IPS-11a (cell line): Measurements from ENCODE around the gene ESPN.
"Not testable (repeated sequence)": the region's sequence is repeated elsewhere in the genome, so short reads cannot be mapped to it uniquely, and the experiment has no call there.

ENCODE experiments used
- H3K4me3 ChIP-seq: one replicate; pipeline ENCODE4 v1.5.1; 2013; ENCODE audit warnings: low read depth, low read length, control low read depth

Gene ESPN

DNA sequence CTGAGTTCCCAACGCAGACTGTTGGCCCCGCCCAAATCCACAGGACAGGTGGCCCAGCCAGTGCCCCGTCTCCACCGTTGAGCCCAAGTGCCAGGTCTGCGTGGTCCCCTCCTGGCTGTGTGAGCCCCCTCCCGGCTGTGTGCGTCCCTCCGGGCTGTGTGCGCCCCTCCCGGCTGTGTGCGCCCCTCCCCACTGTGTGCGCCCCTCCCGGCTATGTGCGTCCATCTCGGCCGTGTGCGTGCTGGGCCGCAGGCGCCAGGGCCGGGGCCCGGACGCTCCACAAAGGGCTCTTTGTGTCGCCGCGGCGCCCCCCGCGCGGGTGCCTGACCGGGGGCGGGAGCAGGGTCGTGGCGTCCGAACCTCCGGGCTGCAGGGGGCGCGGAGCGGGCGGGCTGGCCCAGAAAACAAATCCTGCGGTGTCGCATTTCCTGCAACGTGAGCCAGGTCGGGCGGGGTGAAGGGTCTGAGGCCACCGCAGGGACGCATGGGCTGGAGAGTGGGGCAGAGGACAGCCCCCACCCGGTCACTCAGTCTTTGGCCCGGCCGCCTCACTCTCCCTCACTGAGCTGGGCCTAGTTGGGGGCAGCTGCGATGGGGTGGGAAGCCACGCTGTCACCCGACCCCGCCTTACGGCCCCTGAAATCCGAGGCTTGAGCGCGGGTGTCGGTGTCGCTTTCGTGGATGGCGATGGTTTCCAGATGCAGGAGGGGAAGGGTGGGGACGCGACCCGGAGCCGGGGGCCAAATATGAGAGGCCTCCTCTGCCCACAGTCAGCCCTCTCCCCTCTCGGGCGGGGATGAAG is 22.6 kb downstream of the ESPN start:
- H3K4me3 ChIP-seq: peak overlapping the region; percentile 33

- H3K4me3 ChIP-seq: peak overlapping the region; percentile 33
Observed at GRCh38 chr1:6447818-6448748, 23.5 kb downstream of the ESPN start.

DNA sequence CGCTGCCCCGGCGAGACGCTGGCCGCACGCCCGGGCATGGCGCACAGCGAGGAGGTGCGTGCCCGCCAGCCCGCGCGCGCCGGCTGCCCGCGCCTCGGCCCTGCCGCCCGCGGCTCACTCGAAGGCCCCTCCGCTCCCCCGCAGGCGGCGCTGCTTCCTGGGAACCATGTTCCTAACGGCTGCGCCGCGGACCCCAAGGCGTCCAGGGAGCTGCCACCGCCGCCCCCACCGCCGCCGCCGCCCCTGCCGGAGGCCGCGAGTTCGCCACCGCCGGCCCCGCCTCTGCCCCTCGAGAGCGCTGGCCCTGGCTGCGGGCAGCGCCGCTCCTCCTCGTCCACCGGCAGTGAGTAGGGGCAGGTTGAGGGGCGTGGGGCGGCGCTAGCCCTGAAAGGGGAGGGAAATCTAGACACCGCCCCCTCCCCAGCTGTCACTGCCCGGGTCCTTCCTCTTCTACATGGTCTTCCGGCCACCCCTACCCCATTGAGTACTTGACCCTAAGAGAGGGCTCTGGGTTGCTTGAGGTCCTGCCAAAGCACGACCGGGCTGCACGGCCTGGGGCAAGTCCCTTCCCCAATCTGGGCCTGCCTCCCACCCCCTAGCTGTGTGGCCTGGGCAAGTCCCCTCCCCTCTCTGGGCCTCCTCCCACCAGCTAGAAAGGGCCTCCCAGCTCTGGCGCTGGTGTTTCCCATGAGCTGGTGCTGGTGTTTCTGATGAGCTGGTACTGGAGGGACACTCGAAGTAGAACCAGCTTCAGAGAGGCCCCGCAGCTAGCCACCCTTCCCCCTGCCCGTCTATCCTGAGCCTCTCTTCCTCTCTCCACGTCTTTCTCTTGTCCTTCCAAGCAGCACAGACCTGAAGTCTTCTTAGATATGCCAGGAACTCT is 24.4 kb downstream of the ESPN start:
- H3K4me3 ChIP-seq: peak overlapping the region; percentile 18

- no peak overlapping the region for H3K4me3 ChIP-seq
Observed at GRCh38 chr1:6450005-6450450, 25.5 kb downstream of the ESPN start.

DNA sequence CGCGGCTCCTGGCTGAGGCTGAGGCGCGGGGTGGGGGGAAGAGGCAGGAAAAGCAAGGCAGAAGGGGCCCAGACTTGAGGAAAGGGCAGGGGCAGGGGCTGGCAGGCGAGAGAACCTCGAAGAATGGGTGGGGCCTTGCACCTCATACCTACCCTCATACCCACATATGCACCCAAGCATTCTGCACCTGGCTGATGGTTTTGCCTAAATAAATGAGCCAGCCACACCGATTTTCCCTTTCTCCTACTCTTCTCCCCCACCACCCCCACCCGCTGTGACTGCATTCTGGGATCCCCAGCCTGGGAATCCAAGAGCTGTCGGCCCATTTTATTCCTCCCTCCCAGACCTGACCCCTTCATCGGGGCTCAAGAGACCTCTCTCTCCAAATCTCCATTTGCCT is 25.9 kb downstream of the ESPN start:
- H3K4me3 ChIP-seq: not testable (repeated sequence)

GRCh38 chr1:6450943-6451373 is 26.4 kb downstream of the ESPN start:
- H3K4me3 ChIP-seq: no peak overlapping the region

DNA sequence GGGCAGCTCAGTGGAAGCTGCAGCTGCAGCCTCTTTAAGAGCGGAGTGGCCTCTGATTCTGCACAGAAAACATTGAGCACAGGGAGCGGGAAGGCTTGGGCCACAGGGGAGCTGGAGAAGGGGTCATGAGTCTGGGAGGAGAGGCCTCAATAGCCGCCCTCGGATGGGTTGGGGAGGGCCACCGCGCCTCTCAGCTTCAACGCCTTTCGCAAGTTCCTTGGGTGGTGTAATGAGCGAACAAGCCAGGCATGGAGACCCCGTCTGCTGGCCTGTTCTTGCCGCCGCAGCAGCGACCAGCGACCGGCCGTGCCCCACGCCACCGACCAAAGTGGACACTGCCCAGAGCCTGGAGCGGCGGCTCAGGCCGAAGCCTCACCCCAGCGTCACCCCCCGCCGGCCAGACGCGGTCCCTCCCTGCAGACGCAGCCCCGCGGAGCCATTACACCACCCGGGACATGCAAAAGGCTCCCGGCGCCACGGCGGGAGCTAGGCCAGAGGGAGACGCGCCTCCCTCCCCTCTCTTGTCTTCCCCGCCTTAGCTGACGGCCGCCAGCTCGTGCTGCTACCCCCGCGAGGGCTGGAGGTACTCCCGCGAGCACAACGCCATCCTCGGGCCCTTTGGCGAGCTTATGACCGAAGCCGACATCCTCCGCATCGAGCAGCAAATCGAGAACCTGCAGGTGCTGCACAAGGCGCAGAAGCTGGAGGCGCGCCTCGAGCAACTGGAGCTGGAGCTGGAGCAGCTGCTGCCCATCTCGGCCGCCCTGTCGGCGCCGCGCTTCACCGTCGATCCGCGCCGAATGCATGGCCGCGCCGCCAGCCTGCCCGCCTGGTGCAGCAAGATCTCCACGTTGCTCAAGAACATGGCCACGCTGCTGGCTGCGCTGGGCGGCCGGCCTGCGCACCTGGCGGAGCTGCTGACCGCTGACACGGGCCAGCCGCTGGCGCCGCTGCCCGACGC is 29.6 kb downstream of the ESPN start:
- not testable (repeated sequence) for H3K4me3 ChIP-seq

DNA sequence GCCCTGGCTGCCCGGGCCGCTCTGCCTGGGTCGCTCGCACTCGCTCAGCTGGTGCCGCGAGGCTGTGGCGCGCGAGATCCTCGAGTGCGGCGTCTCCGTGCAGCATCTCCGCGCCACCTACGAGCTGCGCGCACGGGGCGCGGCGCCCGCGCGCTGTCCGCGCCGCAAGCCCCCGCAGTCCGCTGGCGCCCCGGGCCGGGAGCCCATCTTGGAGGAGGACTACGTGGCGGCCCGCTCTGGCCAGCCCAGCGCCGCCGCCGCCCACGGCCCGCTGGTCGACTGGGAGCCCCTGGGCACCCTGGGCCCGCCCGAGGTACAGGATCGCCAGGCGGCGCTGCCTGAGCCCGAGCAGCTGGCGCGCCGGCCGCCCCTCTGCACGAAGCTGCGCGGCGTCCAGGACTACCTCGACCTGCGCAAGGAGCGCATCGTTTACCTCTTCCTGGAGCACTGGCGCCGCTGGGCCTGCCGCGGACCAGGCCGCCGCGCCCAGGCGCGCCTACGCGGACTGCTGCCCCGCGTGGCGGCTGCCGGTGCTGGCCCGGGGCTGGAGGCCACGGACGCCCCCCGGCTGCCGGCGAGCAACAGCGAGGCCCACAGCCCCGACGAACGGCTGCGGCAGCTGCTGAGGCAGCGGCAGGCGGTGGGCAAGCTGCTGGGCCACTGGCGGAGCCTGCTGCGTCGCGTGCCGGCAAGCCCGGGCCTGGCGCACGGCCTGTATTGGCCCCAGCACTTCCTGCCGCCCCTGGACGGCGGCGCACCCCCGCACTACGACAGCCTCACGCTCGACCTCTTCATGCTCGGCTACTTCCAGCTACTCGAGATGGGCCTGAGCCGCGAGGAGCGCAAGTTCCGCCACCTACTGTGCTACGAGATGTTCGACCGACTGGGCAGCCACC is 30.5 kb downstream of the ESPN start:
- H3K4me3 ChIP-seq: no peak overlapping the region

GRCh38 chr1:6455752-6456520 is 31.4 kb downstream of the ESPN start:
- not testable (repeated sequence) for H3K4me3 ChIP-seq

DNA sequence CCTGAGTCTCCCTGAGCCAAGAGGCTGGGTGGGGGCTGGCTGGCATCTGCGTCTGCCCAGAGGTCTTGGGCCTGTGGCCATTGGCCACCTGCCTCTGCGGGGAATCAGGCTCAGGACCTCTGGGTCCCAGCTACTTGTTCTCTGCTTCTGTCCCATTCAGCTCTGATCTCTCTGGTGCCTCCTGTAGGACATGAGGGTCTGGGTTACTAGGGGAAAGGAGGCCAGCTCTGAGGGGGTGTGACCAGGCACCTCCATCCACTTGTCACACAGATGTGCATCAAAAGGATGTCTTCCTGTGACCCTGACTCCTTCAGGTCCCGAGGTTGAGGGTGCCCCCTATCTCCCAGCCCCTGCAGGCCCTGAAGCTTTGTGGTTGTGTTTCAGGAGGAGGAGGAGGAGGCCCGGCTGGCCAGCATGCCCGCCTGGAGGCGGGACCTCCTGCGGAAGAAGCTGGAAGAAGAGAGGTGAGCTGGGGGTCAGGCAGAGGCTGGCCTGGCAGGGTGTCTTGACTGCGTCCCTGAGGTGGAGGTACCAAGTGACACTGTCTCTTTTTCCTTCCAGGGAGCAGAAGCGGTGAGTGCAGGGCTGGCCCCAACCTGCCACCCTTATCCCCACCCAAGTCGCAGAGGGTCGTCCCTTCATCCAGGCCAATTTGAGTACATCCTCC is 32.4 kb downstream of the ESPN start:
- no peak overlapping the region for H3K4me3 ChIP-seq

- no peak overlapping the region for H3K4me3 ChIP-seq
Observed at GRCh38 chr1:6459850-6460265, 35.3 kb downstream of the ESPN start.

GRCh38 chr1:6460301-6461050 is 35.9 kb downstream of the ESPN start:
- H3K4me3 ChIP-seq: no peak overlapping the region

DNA sequence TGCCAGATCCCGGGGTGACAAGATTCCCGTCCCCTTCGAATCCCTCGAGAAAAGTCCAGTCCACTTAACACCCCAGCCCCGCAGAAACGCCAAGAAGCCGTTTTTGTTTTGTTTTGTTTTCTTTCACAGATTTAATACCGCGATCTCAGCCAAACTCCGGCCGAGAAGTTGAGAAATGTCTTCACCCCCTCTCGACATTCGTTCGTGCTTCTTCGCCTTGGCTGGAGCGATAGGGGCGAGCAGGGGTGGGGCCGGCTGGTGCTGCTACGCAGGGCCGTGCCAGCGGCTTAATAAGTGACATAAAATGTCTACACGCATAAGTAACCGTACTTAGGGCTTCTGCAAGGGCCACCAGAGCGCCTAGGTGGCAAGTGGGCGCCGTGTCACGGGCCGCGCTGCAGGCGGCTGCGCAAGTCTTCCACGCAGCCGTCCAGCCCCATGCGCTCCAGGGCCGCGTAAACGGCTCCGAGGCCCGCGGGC is 36.5 kb downstream of the ESPN start:
- no peak overlapping the region for H3K4me3 ChIP-seq

DNA sequence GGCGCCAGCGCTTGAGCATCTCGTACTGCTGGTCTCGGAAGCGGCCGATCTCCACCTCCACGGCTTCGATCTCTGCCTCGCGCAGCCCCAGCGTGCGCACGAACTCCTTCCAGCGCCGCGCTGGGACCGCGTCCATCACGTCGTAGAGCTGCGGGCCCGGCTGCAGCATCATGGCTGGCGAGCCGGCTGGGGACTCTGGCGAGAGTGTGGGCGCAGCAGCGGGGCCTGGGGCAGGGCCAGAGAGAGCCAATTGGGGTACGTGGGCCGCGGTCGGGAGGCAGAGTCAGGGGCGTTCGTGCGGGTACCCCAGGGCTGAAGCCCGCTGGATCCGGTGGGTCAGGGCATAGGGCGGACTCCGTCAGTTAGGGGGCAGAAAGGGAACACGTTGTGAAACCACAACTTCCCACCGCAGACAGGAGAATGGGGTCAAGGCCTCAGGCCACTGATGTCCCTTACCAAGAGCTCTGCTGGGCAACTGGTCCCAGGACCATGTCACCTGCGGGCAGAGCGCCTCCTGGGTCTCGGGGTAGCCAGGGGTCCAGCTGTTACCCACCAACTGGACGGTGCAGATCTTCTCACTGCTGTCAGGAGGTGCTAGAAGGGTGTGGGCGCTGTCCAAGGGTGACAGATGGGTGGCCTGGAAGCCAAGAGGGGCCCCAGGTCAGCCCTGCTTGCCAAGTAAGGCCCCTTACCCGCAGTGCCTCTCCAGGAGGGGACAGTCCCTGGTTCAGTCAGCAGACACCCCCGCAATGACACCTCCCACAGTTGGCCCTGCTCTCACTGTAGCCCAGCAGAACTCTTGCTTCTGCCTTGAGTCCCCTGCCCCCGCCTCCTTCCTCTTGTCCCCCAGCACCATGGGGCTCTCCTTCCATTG is 37.2 kb downstream of the ESPN start:
- no peak overlapping the region for H3K4me3 ChIP-seq

DNA sequence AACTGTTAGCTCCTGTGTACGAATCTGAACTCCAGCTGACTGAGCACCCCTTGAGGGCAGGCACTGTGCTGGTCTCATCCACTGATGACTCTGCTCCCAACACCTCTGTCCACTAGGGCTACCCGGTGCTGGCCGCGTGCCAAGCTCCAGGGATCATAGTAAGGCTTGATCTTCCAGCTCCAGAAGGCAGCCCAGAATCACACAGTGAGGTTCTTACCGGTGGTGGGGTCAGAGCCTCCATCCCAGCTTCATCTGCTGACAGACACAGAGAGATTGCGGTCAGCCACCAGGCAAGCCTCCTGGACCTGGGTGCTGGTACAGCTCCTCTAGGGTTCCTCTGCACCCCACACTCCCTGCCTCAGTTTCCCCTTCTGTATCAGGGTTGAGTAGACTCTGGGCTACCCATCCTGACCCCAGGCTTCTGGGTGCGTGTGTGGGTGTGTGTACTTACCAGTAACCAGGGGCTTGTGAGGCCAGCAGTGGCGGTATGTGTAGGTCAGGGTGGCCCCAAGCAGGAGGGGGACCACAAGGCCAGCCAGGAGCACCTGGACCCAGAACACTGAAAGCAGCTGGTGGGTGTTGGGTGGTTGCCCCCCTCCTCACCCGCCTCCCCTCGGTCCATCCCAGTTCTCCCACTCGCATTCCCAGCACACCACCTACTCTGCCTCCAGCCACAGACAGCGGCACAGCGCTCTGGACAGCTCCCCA is 38.0 kb downstream of the ESPN start:
- H3K4me3 ChIP-seq: no peak overlapping the region
